ENCODE measurements around the gene TP53BP2.

TP53BP2 gene

DNA sequence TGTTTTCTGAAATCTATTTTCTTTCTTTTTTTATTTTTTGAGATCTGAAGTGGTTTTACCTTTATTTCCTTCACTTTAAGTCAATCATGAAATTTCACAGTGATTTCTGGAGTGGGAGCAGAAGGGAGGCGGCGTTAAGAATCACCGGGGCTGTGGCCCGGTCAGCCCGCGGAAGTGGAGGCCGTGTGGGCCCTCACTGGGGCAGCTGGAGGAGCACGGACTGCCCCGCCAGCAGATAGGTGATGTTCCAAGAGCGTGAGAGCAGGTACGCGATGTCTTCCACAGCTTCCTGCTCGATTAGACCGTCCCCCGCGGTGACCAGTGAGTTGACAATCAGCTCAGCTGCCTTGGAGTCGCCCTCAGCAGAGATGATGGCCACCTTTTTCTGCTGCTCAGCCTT is 10.6 kb upstream of the TP53BP2 start:
- Histone ChIP-seq H3K27ac (no peak overlapping the region), H3K79me2 (ENCODE audit: insufficient read depth, low read depth) (no peaks in the 10 kb centered on the region), H4K20me1 (ENCODE audit: insufficient read depth) (no peaks in the 10 kb centered on the region), H2AFZ (ENCODE audit: low read depth) (no peak overlapping the region), H3K9ac (no peak overlapping the region), H3K4me2 (no peak overlapping the region), H3K27me3 (ENCODE audit: insufficient read depth, low read depth) (no peaks in the 10 kb centered on the region), H3K36me3 (ENCODE audit: insufficient read depth) (no peaks in the 10 kb centered on the region), H3K4me1 (ENCODE audit: low read depth, poor library complexity, severe bottlenecking) (peaks cover 3% of the 10 kb centered on the region), H3K4me3 (IDR thresholded peaks at IDR 0.05; ENCODE audit: insufficient read depth, low read depth, low read length) (no peak overlapping the region)
- no peak for TF ChIP-seq CTCF (conservative IDR thresholded peaks at IDR 0.05; ENCODE audit: low read depth, low read length)

GRCh38 chr1:223853748-223854147 is 8.0 kb upstream of the TP53BP2 start:
- no peak overlapping the region for H3K4me3 ChIP-seq (IDR thresholded peaks at IDR 0.05; ENCODE audit: insufficient read depth, low read depth, low read length)
- H3K27ac ChIP-seq: no peak overlapping the region
- H3K4me2 ChIP-seq: no peak overlapping the region
- no peaks in the 10 kb centered on the region for H4K20me1 ChIP-seq (ENCODE audit: insufficient read depth)
- H3K36me3 ChIP-seq (ENCODE audit: insufficient read depth): no peaks in the 10 kb centered on the region
- H2AFZ ChIP-seq (ENCODE audit: low read depth): no peak overlapping the region
- H3K9ac ChIP-seq: no peak overlapping the region
- H3K4me1 ChIP-seq (ENCODE audit: low read depth, poor library complexity, severe bottlenecking): peaks cover 14% of the 10 kb centered on the region
- no peaks in the 10 kb centered on the region for H3K27me3 ChIP-seq (ENCODE audit: insufficient read depth, low read depth)
- no peaks in the 10 kb centered on the region for H3K79me2 ChIP-seq (ENCODE audit: insufficient read depth, low read depth)
- TF ChIP-seq CTCF (conservative IDR thresholded peaks at IDR 0.05; ENCODE audit: low read depth, low read length): no peak

DNA sequence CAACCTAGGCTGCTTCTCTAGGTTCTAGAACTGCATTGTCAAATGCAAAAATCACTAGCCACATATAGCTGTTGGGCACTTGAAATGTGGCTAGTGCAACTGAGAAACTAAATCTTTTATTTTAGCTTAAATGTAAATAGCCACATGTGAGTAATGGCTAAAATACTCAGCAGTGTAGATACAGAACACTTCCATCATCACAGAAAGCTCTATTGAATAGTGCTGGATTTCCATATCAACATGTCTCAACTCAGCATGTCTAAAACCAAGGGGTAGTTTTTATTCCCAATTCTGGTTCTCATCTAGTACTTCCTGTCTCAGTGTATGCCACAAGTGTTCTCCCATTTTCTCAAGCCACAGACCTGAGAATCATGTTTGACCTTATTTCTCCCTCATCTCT is 7.5 kb upstream of the TP53BP2 start:
- H3K27ac ChIP-seq: no peak overlapping the region
- no peaks in the 10 kb centered on the region for H4K20me1 ChIP-seq (ENCODE audit: insufficient read depth)
- TF ChIP-seq CTCF (conservative IDR thresholded peaks at IDR 0.05; ENCODE audit: low read depth, low read length): no peak
- no peaks in the 10 kb centered on the region for H3K36me3 ChIP-seq (ENCODE audit: insufficient read depth)
- no peak overlapping the region for H3K9ac ChIP-seq
- H2AFZ ChIP-seq (ENCODE audit: low read depth): no peak overlapping the region
- no peaks in the 10 kb centered on the region for H3K79me2 ChIP-seq (ENCODE audit: insufficient read depth, low read depth)
- no peak overlapping the region for H3K4me2 ChIP-seq
- H3K4me1 ChIP-seq (ENCODE audit: low read depth, poor library complexity, severe bottlenecking): peaks cover 15% of the 10 kb centered on the region
- H3K27me3 ChIP-seq (ENCODE audit: insufficient read depth, low read depth): no peaks in the 10 kb centered on the region
- H3K4me3 ChIP-seq (IDR thresholded peaks at IDR 0.05; ENCODE audit: insufficient read depth, low read depth, low read length): no peak overlapping the region

GRCh38 chr1:223852337-223852736 is 6.6 kb upstream of the TP53BP2 start:
- no peak overlapping the region for H3K27ac ChIP-seq
- H3K27me3 ChIP-seq (ENCODE audit: insufficient read depth, low read depth): no peaks in the 10 kb centered on the region
- no peaks in the 10 kb centered on the region for H3K36me3 ChIP-seq (ENCODE audit: insufficient read depth)
- H3K4me3 ChIP-seq (IDR thresholded peaks at IDR 0.05; ENCODE audit: insufficient read depth, low read depth, low read length): no peak overlapping the region
- H3K4me2 ChIP-seq: no peak overlapping the region
- H3K4me1 ChIP-seq (ENCODE audit: low read depth, poor library complexity, severe bottlenecking): peaks cover 18% of the 10 kb centered on the region
- H3K9ac ChIP-seq: no peak overlapping the region
- no peaks in the 10 kb centered on the region for H4K20me1 ChIP-seq (ENCODE audit: insufficient read depth)
- no peak overlapping the region for H2AFZ ChIP-seq (ENCODE audit: low read depth)
- H3K79me2 ChIP-seq (ENCODE audit: insufficient read depth, low read depth): no peaks in the 10 kb centered on the region
- no peak for TF ChIP-seq CTCF (conservative IDR thresholded peaks at IDR 0.05; ENCODE audit: low read depth, low read length)

All from KMS-11 (cell line).